GM18505 (cell line): ENCODE results near the gene AARS2.

ENCODE experiments used
- ATAC-seq: cut with Tn5 transposase; IDR thresholded peaks from one replicate; pipeline ENCODE4 v1.9.1; 2021; ENCODE audit not compliant: unreplicated experiment
- POLR2A ChIP-seq: IDR thresholded peaks from 4 replicates; pipeline ENCODE4 v1.6.1; 2011; ENCODE audit warnings: borderline replicate concordance; ENCODE audit not compliant: insufficient read depth, insufficient read length; ENCODE audit errors: extremely low read depth

Gene AARS2

GRCh38 chr6:44263354-44264100 is 49.6 kb downstream of the AARS2 start:
- peak; percentile 74 for TF ChIP-seq POLR2A
- ATAC-seq, result no peak

GRCh38 chr6:44262467-44263353 is 50.4 kb downstream of the AARS2 start:
- ATAC-seq, result no peak
- TF ChIP-seq POLR2A, result no peak

DNA sequence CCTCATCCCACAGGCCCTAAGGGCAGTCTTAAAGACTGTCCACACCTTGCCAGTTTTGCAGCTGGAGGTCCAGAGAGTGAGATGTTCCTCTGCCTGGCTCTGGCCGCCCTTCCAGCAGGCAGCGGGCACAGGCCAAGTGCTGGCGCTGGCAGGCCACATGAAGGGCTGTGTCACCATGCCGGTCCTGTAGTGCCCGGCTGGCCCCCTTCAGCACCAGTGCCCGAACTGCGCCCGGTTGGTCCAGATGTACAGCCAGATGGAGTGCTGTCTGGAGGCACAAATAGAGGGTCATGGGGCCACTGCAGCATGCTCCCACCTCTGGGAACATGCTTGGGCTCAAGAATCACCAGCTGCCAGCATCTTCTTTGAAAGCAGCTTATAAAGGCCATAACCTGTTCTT is 51.6 kb downstream of the AARS2 start:
- ATAC-seq, result no peak
- TF ChIP-seq POLR2A, result no peak

GRCh38 chr6:44260451-44261297 is 52.5 kb downstream of the AARS2 start:
- TF ChIP-seq POLR2A, result peak; percentile 46
- no peak for ATAC-seq

GRCh38 chr6:44260011-44260410 is 53.1 kb downstream of the AARS2 start:
- ATAC-seq, result no peak
- no peak for TF ChIP-seq POLR2A

- ATAC-seq, result no peak
Measured at GRCh38 chr6:44258921-44259320, 54.2 kb downstream of the AARS2 start.

GRCh38 chr6:44258325-44258863 is 54.8 kb downstream of the AARS2 start:
- no peak for ATAC-seq
- no peak for TF ChIP-seq POLR2A

More at GRCh38 chr6:44258921-44259320, 54.2 kb downstream of the AARS2 start:
- no peak for TF ChIP-seq POLR2A

DNA sequence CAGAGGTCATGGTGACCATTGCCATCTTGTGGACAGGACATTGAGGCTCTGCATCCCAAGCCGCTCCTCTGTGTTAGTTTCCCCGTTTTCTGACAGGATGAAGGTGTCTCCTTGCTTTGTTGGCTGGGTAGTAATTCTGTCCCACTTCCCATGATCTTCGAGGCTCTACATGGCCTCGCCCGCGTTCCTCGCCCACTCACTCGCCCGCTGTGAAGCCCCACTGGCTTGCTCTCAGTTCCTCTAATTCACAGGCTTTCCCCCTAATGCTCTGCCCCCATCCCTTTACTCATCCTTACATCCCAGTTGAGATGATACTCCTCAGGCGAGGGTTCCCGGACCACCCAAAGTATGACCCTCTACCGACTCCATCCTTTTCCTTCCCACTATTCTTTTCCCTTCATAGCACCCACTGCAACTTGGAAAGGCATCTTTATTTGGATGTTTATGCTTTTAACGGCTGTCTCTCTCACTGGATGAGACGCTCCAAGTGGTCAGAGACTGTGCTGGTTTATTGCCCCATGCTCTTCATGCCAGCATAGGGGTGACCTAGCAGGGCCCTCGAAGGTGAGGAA is 55.3 kb downstream of the AARS2 start:
- no peak for TF ChIP-seq POLR2A
- ATAC-seq, result peak; percentile 19

- peak; percentile 50 for ATAC-seq
- peak; percentile 79 for TF ChIP-seq POLR2A
Measured at GRCh38 chr6:44257025-44257752, 56.0 kb downstream of the AARS2 start, which contains the start of gene SLC35B2. Gene SLC35B2 (minus strand): TSS chr6:44257528. CDS start chr6:44257410, 118 bp downstream.

- ATAC-seq, result no peak
- TF ChIP-seq POLR2A, result no peak
Measured at GRCh38 chr6:44256775-44257024, 56.4 kb downstream of the AARS2 start.

DNA sequence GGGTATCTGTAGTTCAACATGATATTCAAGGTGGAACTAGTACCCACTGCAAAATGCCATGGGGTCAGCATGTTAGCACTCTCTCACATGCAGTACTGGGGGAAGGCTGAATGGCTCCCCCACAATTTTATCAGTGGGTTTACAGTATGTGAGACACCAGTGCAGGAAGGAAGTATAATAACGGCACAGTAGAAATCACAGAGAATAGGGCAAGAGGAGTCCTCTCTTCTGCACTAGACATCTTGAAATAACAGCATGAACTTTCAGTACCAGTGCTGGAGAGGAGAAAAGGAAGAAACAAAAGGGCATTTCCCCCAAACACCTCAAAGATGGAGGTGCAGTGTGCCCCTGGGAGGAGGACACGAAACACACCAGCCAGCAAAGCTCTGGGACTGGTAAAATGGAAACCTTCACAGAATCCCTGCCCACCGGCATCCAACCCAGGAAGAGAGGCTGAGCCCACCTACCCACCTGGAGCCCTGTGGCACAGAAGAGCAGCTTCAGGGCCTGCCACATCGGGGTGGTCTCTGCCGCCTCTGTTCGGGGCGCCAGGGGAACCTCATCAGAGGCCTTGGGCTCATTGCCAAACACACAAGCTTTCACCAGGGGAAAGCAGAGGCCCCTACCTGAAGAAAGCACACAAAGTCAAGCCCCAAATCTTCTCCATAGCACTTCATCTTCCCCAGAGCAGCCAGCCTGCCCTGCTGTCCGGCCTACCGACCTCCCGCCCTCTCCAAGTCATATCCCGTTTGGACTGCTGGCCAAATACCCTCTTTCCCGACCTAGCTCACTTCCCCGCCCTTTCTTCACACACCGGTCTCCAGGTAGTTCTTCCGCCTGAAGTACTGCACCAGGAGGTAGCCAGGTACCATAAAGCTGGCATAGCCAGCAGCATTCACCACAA is 57.0 kb downstream of the AARS2 start:
- ATAC-seq, result no peak
- no peak for TF ChIP-seq POLR2A
